Stomach (tissue), 9 donors: ENCODE measurements around the gene KCNK5. TPM values are rescaled to one million over a fixed set of nuclear protein-coding genes. Genes with fewer than 3 reads are reported as not detected.
A peak's percentile ranks its signal among the peaks of the same experiment; 100 is the strongest.

Experiments used
- DNase-seq, 2 donors: peaks; one replicate each; pipeline versions ENCODE4 v3.0.0 to v3.0.0-alpha.2; 2013 to 2019
- H3K27ac ChIP-seq, 5 donors: fragments of 200-600 bp in 4 of 5; sonication (generic) in 4 of 5; one replicate each; pipeline ENCODE4 v1.5.1; 2013 to 2019; ENCODE audit warnings: mild to moderate bottlenecking in 1 of 5, moderate library complexity in 1 of 5
- H3K27me3 ChIP-seq, 3 donors: fragments of 200-600 bp; sonication (generic); one replicate each; pipeline ENCODE4 v1.5.1; 2017 to 2019; ENCODE audit warnings: mixed run types in 1 of 3
- H3K36me3 ChIP-seq, 4 donors: fragments of 200-600 bp; sonication (generic); 1 replicate in 3 of 4; 2 replicates in 1 of 4; pipeline ENCODE4 v1.5.1; 2016 to 2019
- H3K4me1 ChIP-seq, 4 donors: fragments of 200-600 bp; sonication (generic); one replicate each; pipeline ENCODE4 v1.5.1; 2016 to 2019
- H3K4me3 ChIP-seq, 4 donors: fragments of 200-600 bp; sonication (generic) in 3 of 4; one replicate each; pipeline ENCODE4 v1.5.1; 2016 to 2019; ENCODE audit warnings: mild to moderate bottlenecking in 1 of 4
- H3K9me3 ChIP-seq, 4 donors: fragments of 200-600 bp; sonication (generic); one replicate each; pipeline ENCODE4 v1.5.1; 2016 to 2019
- EP300 ChIP-seq: sonication (generic); formaldehyde crosslinking; IDR thresholded peaks from one replicate; pipeline ENCODE4 v1.6.1; 2017; ENCODE audit warnings: antibody characterized with exemption
- POLR2A ChIP-seq, 4 donors: fragments of 450-650 bp; IDR thresholded peaks; one replicate each; pipeline ENCODE4 v1.6.1; 2016; ENCODE audit warnings: antibody characterized with exemption in 4 of 4, control low read depth in 2 of 4, mild to moderate bottlenecking in 1 of 4, moderate library complexity in 1 of 4
- POLR2AphosphoS5 ChIP-seq, 3 donors: sonication (generic); formaldehyde crosslinking; IDR thresholded peaks; one replicate each; pipeline ENCODE4 v1.6.1; 2016; ENCODE audit warnings: antibody characterized with exemption in 3 of 3
- WGBS, 5 donors: extraction: QIAGEN DNeasy Blood & Tissue Kit in 3 of 5; methylation state at CpG; one replicate each; pipeline versions ENCODE4 v1.1.5 to v1.1.7; 2013 to 2018; 5-methylcytosine and 5-hydroxymethylcytosine counted together
- intact Hi-C: fragments of 100-400 bp; cut with DNase I; formaldehyde crosslinking; loops from one replicate; pipeline ENCODE4 v1.15.1; 2023; ENCODE audit warnings: low total_unique reads
- polyA plus RNA-seq, 3 donors: library from polyadenylated mRNA; stranded (reverse); fragments of 200-250 nt; gene quantifications; one replicate each; pipeline ENCODE4 v1.2.3, GENCODE V29; 2013
- total RNA-seq, 5 donors: library from RNA; depleted of rRNA; stranded (reverse); fragments of >200 nt; gene quantifications; one replicate each; pipeline versions ENCODE4 v1.1.0 to v1.2.3, GENCODE V29; 2014 to 2016
- TF ChIP-seq, protein P1 (sequence below), 7 experiments: fragments of 450-650 bp in 4 of 7; fragments of 200-600 bp in 3 of 7; sonication (generic) in 3 of 7; IDR thresholded peaks; one replicate each; pipeline ENCODE4 v1.5.1; 2016 to 2019; ENCODE audit warnings: antibody characterized with exemption in 7 of 7, control low read depth in 2 of 7, mild to moderate bottlenecking in 1 of 7
- donor health status: healthy with polysubstance abuse.
- donor health status: Bipolar disorder and iron deficiency.
- donor health status: healthy.

Gene KCNK5
- total and polyA plus RNA-seq, 8 donors = 4.9 to 30.7 (median 10.3) TPM

DNA sequence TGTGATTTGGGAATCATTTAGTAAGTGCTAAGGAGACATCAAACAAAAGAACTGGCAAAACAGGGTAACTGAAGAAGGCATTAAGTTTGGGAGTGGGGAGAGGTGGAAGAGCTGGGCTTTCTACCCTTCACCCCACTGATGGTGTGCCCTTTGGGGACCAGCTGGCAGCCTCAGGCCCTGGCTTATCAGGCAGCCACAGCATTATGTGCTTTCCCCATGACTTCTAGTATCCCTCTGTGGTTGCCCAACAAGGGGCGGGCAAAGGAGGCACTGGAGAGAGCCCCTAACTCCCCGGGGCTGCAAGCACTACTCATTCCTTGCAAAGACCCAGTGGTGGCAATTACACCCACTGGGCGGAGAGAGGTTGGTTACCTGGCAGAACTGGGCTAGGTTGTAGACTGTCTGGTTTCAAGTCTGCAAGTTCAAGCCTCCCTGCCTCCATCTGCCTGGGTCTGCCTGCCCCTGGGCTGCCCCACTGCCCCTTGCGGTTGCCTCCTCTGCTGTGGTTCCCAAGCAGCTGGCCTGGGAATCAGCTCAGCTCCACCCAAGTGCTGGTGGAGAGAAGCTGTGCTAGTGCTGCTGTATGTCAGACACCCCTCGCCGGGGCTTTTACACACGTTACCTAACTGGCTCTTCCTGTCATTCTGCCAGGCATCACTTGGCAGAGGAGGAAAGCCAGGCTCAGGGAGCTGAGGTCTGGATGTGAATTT is 29.9 kb downstream of the KCNK5 start:
- Histone ChIP-seq H3K4me1 (peaks cover 13 to 77% (median 36%) of the 10 kb centered on the region in 4 donors), H3K27me3 (no peaks in the 10 kb centered on the region), H3K27ac (peak overlapping the region in 2 of 5 donors; percentile 3 to 25), H3K4me3 (no peak overlapping the region), H3K9me3 (no peaks in the 10 kb centered on the region), H3K36me3 (peaks cover 4 to 14% (median 13%) of the 10 kb centered on the region in 4 donors)
- intact Hi-C loops = no loop called here
- no peak for DNase-seq
- 67 to 75% (median 68%) methylated on average over 4 to 7 of the region's 7 CpGs for WGBS, 5 donors
- TF ChIP-seq POLR2AphosphoS5 (IDR thresholded peaks at IDR 0.05) = no peak
- no peak for TF ChIP-seq EP300
- no peak for TF ChIP-seq POLR2A (IDR thresholded peaks at IDR 0.05)
- TF ChIP-seq, protein P1, sequence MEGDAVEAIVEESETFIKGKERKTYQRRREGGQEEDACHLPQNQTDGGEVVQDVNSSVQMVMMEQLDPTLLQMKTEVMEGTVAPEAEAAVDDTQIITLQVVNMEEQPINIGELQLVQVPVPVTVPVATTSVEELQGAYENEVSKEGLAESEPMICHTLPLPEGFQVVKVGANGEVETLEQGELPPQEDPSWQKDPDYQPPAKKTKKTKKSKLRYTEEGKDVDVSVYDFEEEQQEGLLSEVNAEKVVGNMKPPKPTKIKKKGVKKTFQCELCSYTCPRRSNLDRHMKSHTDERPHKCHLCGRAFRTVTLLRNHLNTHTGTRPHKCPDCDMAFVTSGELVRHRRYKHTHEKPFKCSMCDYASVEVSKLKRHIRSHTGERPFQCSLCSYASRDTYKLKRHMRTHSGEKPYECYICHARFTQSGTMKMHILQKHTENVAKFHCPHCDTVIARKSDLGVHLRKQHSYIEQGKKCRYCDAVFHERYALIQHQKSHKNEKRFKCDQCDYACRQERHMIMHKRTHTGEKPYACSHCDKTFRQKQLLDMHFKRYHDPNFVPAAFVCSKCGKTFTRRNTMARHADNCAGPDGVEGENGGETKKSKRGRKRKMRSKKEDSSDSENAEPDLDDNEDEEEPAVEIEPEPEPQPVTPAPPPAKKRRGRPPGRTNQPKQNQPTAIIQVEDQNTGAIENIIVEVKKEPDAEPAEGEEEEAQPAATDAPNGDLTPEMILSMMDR (IDR thresholded peaks at IDR 0.05) = no peak

DNA sequence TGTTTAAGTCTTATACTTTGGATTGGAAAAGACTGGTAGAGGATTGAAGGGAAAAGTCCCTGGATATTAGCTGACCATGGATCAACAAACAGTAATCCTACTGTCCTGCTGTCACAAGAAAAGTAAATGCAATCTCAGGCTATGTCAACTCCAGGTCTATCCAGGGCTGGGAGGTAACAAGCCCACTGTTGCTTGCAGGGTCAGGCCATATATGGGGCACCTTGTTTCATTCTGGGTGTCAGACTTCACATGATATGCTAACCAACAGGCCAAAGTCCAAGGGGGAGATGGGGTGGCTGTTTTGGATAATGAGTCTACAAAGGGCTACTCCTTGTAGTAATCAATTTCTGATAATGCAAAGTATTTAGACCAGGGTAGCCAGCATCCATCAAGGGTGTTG is 30.7 kb downstream of the KCNK5 start:
- TF ChIP-seq EP300 = no peak
- no peak overlapping the region for H3K27ac ChIP-seq
- DNase-seq = no peak

DNA sequence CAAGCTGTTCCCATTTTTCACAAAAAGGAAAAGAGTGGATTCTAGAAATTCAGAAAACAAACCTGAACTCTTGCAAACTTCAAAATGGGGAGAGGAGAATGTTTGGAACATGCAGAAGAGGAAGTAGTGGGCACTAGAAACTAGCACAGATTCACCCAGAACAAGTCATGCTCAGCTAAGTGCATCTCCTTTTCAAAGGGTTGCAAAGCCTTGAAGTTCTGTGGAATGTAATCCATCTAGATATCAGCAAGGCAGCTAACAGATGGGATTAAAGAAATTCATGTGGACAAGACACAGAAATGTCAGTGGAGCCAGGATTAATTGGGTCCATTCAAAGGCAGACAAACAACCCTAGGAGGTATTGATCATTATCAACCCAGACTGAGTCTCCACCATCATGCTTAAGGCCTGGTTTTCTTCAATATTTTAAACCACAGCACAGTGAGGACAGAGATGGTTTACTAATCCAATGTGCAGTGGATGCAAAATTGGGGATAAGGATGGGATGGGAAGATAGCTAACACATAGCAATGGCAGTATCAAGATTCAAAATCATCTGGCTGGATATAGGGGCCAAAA is 31.3 kb downstream of the KCNK5 start:
- TF ChIP-seq, protein P1 (IDR thresholded peaks at IDR 0.05) = no peak
- TF ChIP-seq POLR2AphosphoS5 (IDR thresholded peaks at IDR 0.05) = no peak
- no peak for TF ChIP-seq EP300
- no peak for TF ChIP-seq POLR2A (IDR thresholded peaks at IDR 0.05)
- H3K27ac ChIP-seq = no peak overlapping the region
- H3K27me3 ChIP-seq = no peaks in the 10 kb centered on the region
- H3K4me3 ChIP-seq = no peak overlapping the region
- peaks cover 8 to 28% (median 23%) of the 10 kb centered on the region in 4 donors for H3K36me3 ChIP-seq
- peaks cover 3 to 64% (median 27%) of the 10 kb centered on the region in 4 donors for H3K4me1 ChIP-seq
- no peaks in the 10 kb centered on the region for H3K9me3 ChIP-seq
- DNase-seq = no peak
- intact Hi-C loops = no loop called here

More for the DNA sequence above, 30.7 kb downstream of the KCNK5 start:
- Histone ChIP-seq H3K27me3 (no peaks in the 10 kb centered on the region), H3K36me3 (peaks cover 8 to 22% (median 21%) of the 10 kb centered on the region in 4 donors), H3K4me3 (no peak overlapping the region), H3K4me1 (peaks cover 8 to 69% (median 30%) of the 10 kb centered on the region in 4 donors), H3K9me3 (no peaks in the 10 kb centered on the region)
- intact Hi-C loops = no loop called here

DNA sequence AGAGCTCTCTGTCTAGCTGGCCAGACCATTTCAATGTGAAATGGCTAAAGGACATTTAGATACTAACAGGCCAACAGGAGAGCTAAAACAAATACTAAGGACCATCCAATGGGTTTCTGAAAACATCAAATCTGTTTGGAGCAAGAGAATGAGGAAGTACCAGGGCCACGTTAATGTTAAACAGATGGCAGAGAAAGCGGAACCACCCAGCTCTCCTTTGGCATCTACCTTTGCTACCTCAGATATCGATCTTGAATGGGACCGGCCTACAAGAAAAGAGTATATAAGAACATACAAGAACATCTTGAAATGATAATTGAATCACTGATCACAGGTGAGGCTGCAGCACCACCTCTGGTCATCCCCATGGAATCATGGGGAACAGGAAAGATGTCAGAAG is 31.8 kb downstream of the KCNK5 start:
- peak overlapping the region in 2 of 5 donors; percentile 28 to 29 for H3K27ac ChIP-seq
- no peaks in the 10 kb centered on the region for H3K9me3 ChIP-seq
- no peak overlapping the region for H3K4me3 ChIP-seq
- no peaks in the 10 kb centered on the region for H3K27me3 ChIP-seq
- H3K36me3 ChIP-seq = peaks cover 8 to 32% (median 24%) of the 10 kb centered on the region in 4 donors
- 31 to 59% (median 48%) methylated on average over 4 of the region's 4 CpGs for WGBS, 5 donors
- DNase-seq = no peak
- peaks cover 0 to 59% (median 25%) of the 10 kb centered on the region in 4 donors for H3K4me1 ChIP-seq
- TF ChIP-seq POLR2AphosphoS5 (IDR thresholded peaks at IDR 0.05) = no peak
- TF ChIP-seq, protein P1 (IDR thresholded peaks at IDR 0.05) = no peak
- no peak for TF ChIP-seq POLR2A (IDR thresholded peaks at IDR 0.05)
- no peak for TF ChIP-seq EP300
- intact Hi-C loops = no loop called here

DNA sequence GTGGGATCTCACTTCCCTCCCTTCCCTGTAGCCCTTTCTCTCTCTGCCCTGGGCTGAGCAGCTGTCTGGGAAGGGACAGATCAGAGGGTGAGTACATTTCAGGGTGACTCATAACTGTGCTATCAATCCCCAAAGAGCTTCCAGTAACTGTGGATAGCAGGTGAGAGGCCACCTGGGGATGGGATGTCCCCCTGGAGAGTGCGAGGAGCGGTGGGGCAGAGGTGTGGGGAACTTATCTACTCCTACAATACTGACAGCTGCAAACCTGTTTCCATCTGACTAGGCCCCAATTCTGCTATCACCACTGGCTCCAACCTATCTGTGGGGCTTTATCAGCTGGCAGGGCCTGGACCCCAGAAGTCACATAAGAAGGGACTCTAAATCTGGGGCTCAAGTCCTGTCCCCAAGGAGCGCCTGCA is 32.6 kb downstream of the KCNK5 start:
- intact Hi-C loops = no loop called here
- Histone ChIP-seq H3K4me3 (no peak overlapping the region), H3K9me3 (no peaks in the 10 kb centered on the region), H3K4me1 (peaks cover 0 to 52% (median 22%) of the 10 kb centered on the region in 4 donors), H3K36me3 (peaks cover 8 to 37% (median 24%) of the 10 kb centered on the region in 4 donors), H3K27ac (peak overlapping the region in 3 of 5 donors; percentile 0 to 48 (median 40)), H3K27me3 (no peaks in the 10 kb centered on the region)
- DNase-seq = no peak
- TF ChIP-seq, protein P1 (IDR thresholded peaks at IDR 0.05) = no peak
- no peak for TF ChIP-seq POLR2A (IDR thresholded peaks at IDR 0.05)
- TF ChIP-seq EP300 = no peak
- no peak for TF ChIP-seq POLR2AphosphoS5 (IDR thresholded peaks at IDR 0.05)
- WGBS, 5 donors = 66 to 100% (median 89%) methylated on average over 3 of the region's 3 CpGs
